ENCODE results near the gene ENTREP1. TPM values are rescaled to one million over a fixed set of nuclear protein-coding genes. Genes with fewer than 3 reads are reported as not detected.
"Not testable (repeated sequence)": the region's sequence is repeated elsewhere in the genome, so short reads cannot be mapped to it uniquely, and the experiment has no call there.

Gene ENTREP1
- polyA plus RNA-seq, 4 donors: 2.9 to 8.9 (median 3.7) TPM

DNA sequence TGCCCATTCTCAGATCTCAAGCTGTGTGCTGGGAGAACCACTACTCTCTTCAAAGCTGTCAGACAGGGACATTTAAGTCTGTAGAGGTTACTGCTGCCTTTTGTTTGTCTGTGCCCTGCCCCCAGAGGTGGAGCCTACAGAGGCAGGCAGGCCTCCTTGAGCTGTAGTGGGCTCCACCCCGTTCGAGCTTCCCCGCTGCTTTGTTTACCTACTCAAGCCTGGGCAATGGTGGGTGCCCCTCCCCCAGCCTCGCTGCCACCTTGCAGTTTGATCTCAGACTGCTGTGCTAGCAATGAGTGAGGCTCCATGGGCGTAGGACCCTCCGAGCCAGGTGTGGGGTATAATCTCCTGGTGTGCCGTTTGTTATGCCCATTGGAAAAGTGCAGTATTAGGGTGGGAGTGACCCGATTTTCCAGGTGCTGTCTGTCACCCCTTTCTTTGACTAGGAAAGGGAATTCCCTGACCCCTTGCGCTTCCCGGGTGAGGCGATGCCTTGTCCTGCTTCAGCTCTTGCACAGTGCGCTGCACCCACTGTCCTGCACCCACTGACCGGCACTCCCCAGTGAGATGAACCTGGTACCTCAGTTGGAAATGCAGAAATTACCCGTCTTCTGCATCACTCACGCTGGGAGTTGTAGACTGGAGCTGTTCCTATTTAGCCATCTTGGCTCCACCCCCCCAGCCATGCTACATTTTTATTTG is 115.4 kb downstream of the ENTREP1 start:
- not testable (repeated sequence) for DNase-seq (ENCODE audit: low read depth in 4 of 4, low spot score in 3 of 4)

Other genes with a start within 250 kb of the ENTREP1 start
- 100 to 1,000 TPM in 3 of 4 donors, 10 to 100 TPM in 1; 86.8 to 120 (median 103) TPM for gene TJP2, start 150.9 kb upstream of the ENTREP1 start, polyA plus RNA-seq (ENCODE audit: insufficient read length in 4 of 4)